Fibroblast of gingiva (primary cell): Measurements from ENCODE around the gene KDM6B.

Source experiments
- DNase-seq: peaks from one replicate; pipeline ENCODE4 v3.0.0-alpha.2; 2011; ENCODE audit warnings: low read depth

The KDM6B gene

DNA sequence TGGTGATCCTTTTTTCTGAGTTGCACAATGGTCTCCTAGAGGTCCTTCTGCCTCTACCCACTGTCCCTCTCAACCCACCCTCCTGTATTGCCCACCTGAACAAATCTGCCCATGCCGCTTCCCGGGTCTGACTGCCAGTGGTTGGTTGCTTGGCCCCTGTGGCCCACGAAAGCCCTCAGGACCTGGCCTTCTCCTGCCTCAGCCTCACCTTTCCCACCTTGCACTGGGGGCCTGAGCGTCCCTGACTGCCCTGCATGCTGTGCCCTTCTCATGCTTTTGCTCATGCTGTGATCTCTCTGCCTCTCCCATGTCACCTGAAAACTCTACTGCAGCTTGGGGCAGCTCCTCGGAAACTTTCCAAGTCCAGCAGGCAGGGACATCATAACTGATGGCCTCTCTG lies 13.8 kb upstream of the KDM6B start:
- no peak for DNase-seq

DNA sequence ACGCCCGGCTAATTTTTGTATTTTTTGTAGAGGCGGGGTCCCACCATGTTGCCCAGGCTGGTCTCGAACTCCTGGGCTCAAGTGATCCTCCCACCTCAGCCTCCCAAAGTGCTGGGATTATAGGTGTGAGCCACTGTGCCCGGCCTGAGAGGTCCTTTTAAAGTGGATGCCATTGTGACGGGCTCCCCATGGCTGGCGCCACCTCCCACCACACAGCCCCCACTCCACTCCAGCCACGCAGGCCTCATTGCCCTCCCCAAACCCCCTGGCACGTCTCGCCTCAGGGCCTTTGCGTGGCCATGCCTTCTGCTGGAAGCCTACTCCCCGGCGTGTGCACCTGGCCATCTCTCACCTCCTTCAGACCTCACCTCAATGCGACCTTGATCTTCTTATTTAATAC lies 11.9 kb upstream of the KDM6B start:
- no peak for DNase-seq

DNA sequence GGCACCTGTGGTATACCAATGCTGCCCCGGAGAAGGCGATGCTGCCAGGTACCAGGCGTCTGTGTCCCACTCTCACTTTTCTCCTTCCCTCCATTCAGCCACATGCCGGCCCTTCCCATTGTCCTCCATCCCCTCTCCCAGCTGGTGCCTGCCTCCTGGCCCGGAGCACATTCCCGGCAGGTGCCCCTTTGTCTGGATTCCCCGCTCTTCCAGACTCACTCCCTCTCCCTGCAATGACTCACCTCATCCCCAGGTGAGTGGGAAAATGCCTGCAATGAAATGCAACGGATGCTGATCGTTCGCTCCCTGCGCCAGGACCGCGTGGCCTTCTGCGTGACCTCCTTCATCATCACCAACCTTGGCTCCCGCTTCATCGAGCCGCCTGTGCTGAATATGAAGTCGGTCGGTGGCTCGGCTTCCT lies 10.4 kb upstream of the KDM6B start:
- DNase-seq, result no peak

DNA sequence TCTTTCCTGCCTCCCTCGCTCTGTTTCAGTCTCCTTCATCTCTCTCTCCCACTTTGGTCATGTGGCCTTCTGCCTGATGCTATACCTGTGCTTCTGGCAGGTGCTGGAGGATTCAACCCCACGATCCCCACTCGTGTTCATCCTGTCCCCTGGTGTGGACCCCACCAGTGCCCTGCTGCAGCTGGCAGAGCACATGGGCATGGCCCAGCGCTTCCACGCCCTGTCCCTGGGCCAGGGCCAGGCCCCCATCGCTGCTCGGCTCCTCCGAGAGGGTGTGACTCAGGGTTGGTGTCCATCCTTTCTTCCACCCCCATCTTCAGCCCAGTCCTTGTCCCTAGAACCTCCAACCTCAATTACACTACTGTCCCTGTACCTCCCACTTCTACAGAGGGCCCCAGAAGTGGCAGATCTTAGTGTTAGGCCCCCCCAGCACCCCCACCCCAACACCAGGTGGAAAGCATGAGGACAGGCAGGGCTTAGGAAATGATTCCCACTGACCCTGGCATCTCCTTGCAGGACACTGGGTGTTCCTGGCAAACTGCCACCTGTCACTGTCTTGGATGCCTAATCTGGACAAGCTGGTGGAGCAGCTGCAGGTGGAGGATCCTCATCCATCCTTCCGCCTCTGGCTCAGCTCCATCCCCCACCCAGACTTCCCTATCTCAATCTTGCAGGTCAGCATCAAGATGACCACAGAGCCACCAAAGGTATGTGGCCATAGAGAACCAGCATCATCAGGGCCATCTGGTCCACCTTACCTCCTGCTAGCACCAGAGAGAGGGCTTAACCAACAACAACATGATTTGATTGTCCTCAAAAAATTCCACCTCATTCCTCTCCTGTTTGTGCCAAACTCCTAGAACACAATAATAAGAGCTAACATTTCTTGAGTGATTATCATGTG lies 9.7 kb upstream of the KDM6B start:
- no peak for DNase-seq

DNA sequence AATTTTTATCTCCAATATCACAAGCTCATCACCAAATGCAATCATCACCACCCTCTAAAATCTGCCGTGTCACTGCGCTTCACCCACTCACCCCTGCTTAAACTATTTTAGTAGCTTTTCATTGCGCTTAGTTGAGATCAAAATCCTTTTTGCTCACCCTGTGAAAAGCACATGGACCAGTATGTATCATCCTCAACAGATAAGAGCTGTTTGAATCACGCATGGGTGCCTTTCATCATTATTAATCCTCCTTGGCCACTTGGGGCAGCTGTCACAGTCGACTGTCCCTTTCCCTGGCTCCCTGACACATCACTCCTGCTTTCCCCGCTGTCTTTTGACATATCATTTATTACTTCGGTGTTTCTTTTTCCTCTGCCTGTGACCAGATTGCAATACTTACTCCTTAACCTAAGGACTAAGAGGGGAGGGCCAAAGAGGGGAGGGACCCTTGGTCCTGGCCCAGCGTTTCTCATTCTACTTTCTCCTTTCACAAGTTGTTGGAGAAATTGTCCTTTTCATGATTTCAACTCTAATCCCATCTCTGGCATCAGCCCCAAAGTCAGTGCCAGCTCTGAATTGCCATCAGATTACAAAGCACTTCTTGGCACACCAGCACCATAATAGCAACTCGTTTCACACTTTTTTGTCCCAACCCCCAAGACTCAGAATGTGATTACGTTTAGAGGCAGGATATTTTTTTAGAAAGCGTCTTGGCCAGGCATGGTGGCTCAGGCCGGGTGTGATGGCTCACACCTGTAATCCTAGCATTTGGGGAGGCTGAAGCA lies 8.6 kb upstream of the KDM6B start:
- DNase-seq, result peak; percentile 27

DNA sequence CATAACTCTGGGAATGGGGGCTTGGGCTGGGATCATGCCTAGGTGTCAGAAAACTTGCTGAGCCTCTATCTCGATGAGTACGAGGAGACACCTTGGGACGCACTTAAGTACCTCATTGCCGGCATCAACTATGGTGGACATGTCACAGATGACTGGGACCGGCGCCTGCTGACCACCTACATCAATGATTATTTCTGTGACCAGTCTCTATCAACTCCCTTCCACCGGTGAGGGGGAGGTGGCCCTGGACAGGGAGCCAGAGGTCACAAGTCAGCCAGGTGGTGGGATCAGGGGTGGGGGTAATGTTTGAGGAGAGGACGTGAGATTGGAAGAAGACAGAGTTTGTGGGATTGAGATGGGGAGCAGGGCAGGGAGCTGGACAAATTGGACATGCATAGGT lies 3.4 kb upstream of the KDM6B start:
- DNase-seq, result no peak

DNA sequence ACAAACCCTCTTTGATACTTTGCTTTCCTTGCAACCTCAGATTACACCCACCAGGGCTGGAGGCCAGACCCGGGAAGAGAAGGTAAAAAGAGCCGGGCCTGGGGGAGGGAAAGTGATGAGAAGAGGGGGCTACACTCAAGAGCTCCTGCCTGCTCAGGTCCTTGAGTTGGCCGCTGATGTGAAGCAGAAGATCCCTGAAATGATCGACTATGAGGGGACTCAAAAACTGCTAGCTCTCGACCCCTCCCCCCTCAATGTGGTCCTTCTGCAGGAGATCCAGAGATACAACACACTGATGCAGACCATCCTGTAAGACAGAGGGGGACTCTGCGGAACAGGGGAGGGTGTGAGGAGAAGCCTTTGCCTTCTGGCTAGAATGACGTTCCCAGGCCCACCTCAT lies 2.8 kb upstream of the KDM6B start:
- no peak for DNase-seq

DNA sequence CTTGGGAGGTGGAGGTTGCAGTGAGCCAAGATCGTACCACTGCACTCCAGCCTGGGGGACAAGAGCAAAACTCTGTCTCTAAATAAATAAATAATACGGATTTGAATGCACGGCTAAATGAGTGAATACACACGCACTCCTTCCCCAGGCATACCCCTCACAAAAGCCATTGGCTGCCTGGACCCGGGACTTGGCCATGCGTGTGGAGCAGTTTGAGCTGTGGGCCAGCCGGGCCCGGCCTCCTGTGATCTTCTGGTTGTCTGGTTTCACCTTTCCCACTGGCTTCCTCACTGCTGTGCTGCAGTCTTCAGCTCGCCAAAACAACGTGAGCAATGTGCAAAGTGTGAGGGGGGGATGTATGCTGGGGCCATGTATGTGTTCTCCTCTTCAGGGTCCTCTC lies 1.6 kb upstream of the KDM6B start:
- DNase-seq, result no peak

DNA sequence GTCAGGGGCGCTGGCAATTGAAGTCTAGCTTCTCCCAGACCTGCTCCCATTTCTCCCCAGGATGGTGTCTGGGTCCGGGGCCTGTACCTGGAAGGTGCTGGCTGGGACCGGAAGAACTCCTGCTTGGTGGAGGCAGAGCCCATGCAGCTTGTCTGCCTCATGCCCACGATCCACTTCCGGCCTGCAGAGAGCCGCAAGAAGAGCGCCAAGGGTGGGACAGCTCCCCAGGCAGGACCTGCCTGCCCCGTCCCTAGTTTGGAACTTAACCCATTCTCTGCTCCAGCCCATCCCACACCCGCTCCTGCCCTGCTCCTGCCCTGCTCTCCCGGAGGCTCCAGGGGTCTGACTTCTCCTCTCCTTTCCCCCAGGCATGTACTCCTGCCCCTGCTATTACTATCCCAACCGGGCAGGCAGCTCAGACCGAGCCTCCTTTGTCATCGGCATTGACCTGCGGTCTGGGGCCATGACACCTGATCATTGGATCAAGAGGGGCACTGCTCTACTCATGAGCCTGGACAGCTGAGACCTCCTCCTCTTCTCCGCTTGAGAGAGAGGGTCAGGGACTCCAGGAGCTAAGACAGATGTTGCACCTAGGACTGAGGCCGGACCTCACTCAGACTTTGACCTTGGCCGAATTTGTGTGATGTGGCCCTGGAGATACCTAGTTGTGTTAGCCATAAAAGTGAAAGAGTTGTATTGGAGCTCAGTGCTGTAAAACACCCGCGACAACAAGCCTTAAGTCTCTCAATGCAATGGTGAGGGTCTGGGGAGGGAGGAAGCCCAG lies 814 bp upstream of the KDM6B start:
- no peak for DNase-seq

DNA sequence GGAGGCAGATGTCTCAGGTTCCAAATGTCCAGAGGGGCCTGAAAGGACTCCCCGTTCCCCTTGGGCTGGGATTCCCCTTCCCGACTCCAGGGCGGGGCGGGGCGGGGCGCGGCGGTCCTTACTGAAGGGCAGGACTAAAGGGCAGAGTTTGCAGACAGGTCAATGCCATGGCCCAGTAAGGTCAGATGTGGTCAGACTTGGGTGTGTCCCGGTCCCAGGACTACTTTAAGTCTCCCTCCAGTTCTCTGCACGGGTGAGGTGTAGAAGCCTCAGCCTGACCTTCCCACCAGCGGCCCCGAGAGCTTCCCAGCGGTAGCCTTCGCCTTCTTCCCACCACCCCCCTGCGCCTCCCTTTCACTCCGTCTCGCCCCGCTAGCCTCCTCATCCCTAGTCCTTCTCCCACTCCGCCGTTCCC lies 532 bp downstream of the KDM6B start:
- peak; percentile 53 for DNase-seq

DNA sequence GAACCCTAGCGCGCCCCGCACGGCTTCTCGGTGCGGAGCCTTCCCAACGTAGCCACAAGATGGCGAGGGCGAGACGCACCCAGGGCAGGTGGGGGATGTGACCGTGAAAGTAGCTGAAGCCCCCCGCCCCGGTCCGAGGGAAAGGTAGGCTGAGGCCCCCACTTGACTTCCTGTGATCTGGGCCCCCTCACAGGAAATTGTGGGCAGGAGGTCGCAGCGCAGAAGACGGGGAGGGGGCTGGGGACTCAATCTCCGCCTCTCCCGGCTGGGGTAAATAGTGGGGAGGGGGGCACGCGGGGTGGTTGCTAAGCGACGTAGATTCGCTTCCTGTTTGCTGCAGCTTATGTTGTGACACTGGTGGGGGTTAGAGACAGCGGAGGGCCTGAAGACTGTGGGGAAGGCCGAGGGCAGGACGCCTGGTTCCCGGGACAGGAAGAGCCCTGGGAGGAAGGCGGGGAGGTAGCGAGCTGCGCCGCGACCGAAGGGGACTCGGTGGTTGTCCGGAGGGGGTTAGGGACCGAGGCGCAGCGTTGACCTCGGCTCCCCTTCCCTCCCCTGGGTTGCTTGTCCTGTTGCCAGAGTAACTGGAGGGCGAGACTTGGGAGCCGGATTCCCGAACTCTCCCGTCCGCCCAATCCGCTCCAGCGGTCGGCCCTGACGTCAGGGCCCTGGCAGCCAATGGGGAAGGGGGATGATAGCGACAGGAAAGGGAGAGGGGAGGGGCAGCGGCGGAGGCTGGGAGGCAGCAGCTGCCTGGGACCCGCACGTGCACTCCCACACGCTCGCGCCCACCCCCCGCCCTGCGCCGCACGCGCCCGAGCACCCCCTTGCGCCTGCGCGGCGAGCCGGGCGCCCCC lies 1.2 kb downstream of the KDM6B start:
- DNase-seq, result peak; percentile 98

DNA sequence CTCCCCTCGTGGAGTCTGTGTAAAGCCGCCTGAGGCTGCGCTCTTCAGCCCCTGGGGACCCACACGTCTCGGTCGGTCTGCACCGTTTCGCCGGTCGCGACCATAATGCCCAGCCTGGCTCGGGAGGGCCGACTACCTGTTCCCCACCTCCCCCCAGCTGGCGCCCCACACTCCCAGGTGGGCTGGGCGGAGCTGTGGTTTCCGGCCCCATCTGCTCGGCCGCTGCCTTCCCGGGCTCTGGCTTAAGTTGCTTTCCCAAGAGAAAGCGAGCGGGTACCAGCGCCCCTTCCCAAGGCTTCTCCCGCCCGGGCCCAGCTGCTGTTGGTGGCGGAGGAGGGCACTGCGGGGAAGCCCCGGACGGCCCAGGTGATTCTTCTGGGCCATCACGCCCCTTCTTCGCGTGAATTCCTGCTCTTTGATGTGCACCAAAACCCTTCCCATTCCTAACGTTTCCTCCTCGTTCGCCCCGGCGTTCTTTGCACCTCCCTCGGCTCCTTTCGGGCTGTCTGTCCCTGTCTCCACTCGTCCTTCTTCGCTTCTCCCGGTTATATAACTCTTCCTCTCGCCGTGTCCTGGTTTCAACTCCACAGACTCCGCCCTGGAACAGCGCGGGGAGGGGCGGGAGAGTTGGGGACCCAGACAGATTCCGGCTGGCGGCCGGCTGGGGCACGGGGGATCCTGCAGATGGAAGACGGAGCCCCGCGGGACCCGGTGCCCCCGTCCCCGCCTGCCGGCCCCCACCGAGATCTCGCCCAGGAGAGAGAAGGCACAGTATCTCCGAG lies 2.0 kb downstream of the KDM6B start:
- peak; percentile 55 for DNase-seq

DNA sequence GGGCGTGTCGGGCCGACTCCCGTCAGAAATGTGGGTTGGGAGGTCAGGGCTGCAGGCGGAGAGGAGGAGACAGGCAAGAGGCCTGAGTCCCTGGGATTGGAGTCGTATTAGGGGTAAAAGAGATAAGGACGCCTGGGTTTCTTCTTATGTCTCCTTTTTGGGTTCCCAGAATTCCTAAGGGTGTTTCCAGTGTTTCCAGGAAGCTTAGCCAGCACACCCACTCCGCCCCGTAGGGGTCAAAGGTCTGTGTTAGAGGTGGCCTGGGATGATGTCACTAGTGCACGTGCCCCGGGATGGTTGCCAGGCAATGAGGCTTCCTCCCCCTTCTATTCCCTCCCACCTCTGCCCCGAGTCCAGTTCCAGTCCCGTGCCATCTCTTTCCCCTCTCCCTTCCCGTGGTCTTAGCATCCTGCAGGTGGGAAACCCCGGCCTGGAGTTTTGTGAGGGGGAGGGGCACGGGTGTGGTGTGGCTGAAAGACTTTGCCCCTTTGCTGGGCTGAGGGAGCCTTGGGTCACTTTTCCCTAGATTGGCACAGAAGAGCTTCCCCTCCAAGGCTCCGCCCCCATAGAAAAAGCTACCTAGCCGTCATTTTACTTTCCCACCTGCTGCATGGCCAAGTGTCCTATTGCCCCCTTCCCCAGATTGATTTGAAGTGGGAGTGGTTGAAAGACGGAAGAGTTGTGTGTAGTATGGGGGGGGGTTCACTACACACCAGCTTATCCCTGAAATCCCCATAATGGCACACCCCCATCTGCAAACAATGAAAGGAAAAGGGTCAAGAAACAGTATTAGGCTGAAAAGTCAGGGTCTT lies 2.8 kb downstream of the KDM6B start:
- DNase-seq, result peak; percentile 94

DNA sequence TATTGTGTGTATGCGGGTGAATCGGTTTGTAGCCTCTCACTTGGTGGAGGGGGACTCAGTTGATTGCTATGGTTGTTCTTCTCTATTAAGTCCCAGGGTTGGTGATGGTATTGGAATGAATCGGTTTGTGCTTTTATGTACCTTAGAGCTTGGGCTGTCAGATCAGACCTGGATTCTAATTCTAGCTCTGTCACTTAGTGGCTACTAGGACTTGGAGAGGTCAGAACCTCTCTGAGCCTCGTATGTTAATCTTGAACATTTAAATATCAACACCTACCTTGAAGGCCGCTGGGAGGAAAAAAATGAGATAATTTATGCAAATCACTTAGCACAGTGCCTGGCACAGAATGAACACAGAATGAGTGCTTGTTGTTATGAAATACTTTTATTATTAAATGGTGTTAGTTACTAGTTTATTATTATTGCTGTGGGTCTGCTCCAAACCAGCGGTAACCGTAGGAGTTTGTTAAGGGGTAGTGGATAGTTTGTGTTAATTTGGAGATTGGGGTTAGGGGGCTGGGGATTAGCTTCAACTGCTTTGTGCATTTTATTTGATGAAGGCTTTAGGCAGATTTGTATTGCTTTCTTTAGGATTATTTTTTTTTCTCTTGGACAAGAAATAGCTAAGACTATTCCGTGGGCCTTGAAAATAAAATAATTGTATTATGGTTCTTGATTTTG lies 3.5 kb downstream of the KDM6B start:
- DNase-seq, result no peak

DNA sequence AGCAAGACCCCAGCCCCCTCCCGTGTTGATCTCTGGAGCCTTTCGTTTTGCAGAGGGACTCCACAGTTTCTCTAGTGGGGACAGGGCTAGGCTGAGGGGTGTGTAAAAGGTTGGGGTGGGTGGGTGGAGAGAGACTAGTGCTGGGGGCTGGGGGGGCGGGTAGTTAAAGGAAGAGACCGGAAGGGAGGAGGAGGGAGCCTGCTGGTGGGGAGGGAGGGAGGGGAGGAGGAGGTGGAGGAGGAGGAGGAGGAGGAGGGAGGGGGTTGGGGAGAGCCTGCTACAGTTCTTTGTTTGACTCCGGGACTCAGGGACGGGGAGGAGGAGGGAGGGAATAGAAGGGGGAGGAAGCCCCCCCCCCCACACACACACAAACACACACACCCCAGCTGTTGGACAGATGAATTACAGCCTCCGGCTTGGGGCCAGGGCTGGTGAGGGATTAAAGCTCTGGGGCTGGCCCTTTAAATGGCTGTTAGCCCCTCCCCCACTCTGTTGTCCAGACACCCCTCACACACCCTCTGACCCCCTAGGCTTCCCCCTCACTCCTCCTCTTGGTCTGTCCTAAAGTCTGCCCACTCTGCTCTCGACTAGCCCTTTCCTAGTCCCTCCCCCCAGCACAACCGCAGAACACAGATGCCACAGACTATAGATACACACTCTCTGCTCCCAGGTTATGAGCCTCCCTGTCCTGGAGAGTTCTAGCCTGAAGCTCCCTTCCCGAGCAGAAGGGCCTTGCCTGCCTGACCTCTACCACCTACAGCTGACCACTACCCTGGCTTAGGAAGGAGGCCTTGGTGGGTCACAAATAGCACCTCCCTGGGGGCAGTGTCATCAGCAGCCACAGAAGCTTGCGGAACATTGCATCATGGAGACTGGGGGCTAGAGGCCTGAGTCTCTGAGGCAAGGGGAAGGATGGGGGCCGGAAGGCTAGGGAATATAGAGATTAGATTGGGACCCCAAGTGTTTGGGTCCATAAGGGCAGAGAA lies 4.4 kb downstream of the KDM6B start:
- DNase-seq, result peak; percentile 63

DNA sequence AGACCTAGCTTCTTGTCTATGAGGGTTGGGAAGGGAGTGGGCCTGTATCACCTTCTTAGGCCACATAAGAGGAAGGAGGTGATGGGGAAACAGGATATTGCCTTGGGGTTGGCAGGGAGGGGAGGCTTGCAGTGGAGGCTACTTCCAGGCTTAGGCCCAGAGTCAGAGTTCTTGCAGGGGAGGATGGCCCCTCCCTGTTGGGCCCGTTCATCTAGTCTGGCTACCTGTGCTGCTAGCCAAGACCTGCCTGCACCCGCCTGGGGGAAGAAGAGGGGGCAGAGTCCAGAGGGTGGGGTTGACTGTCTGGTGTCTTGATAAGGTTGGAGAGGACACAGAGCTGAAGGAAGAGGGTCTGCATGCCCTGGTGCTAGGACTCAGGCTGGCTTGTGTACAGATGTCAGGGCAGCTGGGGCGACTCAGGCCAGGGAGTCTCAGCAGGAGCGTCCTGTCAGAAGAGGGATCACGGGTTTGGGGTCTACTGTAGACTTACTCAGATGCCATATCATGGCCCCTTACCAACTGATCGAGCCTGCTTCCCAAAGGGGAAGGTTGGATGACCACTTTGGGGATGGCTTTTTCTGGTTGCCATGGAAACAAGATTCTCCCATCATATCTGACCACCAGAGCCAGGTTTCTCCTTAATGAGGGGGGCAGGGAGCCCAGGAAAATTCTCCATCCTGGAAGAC lies 5.3 kb downstream of the KDM6B start:
- no peak for DNase-seq

DNA sequence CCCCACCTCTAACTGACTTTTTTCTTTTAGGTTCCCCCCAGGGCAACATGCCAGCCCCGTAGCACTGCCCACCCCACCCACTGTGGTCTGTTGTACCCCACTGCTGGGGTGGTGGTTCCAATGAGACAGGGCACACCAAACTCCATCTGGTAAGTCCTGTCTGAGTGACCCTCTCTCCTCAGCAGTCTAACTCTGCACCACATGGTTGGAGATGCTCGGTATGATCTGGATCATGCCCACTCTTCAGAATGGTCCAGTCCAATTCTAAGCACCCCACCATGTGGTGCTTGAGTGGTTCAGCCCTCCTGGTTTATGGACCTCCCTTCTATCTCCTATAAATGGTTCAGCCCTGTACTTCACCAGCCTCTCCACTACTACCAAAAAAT lies 5.9 kb downstream of the KDM6B start:
- peak; percentile 21 for DNase-seq
